ENCODE data around the gene GPSM3. TPM values are rescaled to one million over a fixed set of nuclear protein-coding genes. Genes with fewer than 3 reads are reported as not detected.

Gene GPSM3
- polyA plus RNA-seq (2012; ENCODE audit: insufficient read depth, insufficient read length, low read depth): 7.5 TPM

GRCh38 chr6:32192608-32193039 is at the start of gene GPSM3:
TSS of gene GPSM3 (minus strand) at chr6:32192643. CDS start at chr6:32192513, 130 bp downstream.
- Histone ChIP-seq H3K36me3 (peaks cover 4% of the 10 kb centered on the region), H3K9me3 (no peaks in the 10 kb centered on the region), H3K27me3 (no peaks in the 10 kb centered on the region), H3K4me1 (peaks cover 2% of the 10 kb centered on the region; the same call in 1 of the 2 replicates), H3K4me3 (ENCODE audit: low read depth, low read length) (no peak within 1 kb of the TSS)
- no peak for DNase-seq
- TF ChIP-seq CTCF (IDR thresholded peaks at IDR 0.05; ENCODE audit: low read depth, low read length): no peak

GRCh38 chr6:32240686-32241085 is 48.2 kb upstream of the GPSM3 start:
- no peaks in the 10 kb centered on the region for H3K4me1 ChIP-seq
- no peak for DNase-seq
- H3K4me3 ChIP-seq (ENCODE audit: low read depth, low read length): no peak overlapping the region
- H3K27me3 ChIP-seq: peaks cover 35% of the 10 kb centered on the region
- H3K36me3 ChIP-seq: no peaks in the 10 kb centered on the region
- no peaks in the 10 kb centered on the region for H3K9me3 ChIP-seq
- TF ChIP-seq CTCF (IDR thresholded peaks at IDR 0.05; ENCODE audit: low read depth, low read length): no peak

- Histone ChIP-seq H3K4me3 (ENCODE audit: low read depth, low read length) (no peak overlapping the region), H3K27me3 (peaks cover 35% of the 10 kb centered on the region), H3K4me1 (no peaks in the 10 kb centered on the region), H3K9me3 (no peaks in the 10 kb centered on the region), H3K36me3 (no peaks in the 10 kb centered on the region)
- DNase-seq: no peak
- no peak for TF ChIP-seq CTCF (IDR thresholded peaks at IDR 0.05; ENCODE audit: low read depth, low read length)
Measured at GRCh38 chr6:32239462-32239861, 47.0 kb upstream of the GPSM3 start.

GRCh38 chr6:32234934-32235333 is 42.5 kb upstream of the GPSM3 start:
- TF ChIP-seq CTCF (IDR thresholded peaks at IDR 0.05; ENCODE audit: low read depth, low read length): 0 out of 2 replicates have a peak, but pooled peaks have one; percentile 3
- Histone ChIP-seq H3K4me3 (ENCODE audit: low read depth, low read length) (no peak overlapping the region), H3K27me3 (peaks cover 15% of the 10 kb centered on the region), H3K36me3 (no peaks in the 10 kb centered on the region), H3K4me1 (no peaks in the 10 kb centered on the region), H3K9me3 (no peaks in the 10 kb centered on the region)
- DNase-seq: no peak

GRCh38 chr6:32226434-32226833 is 34.0 kb upstream of the GPSM3 start:
- Histone ChIP-seq H3K36me3 (no peaks in the 10 kb centered on the region), H3K9me3 (no peaks in the 10 kb centered on the region), H3K4me3 (ENCODE audit: low read depth, low read length) (no peak overlapping the region), H3K4me1 (no peaks in the 10 kb centered on the region), H3K27me3 (peaks cover 16% of the 10 kb centered on the region; the same call in 1 of the 2 replicates)
- DNase-seq: no peak
- no peak for TF ChIP-seq CTCF (IDR thresholded peaks at IDR 0.05; ENCODE audit: low read depth, low read length)

GRCh38 chr6:32224696-32225095 is 32.3 kb upstream of the GPSM3 start:
- peaks cover 18% of the 10 kb centered on the region for H3K27me3 ChIP-seq
- DNase-seq: no peak
- no peak for TF ChIP-seq CTCF (IDR thresholded peaks at IDR 0.05; ENCODE audit: low read depth, low read length)
- H3K9me3 ChIP-seq: no peaks in the 10 kb centered on the region
- no peaks in the 10 kb centered on the region for H3K36me3 ChIP-seq
- no peak overlapping the region for H3K4me3 ChIP-seq (ENCODE audit: low read depth, low read length)
- no peaks in the 10 kb centered on the region for H3K4me1 ChIP-seq

Data from BE2C (cell line).